Small intestine (tissue), 7 donors: ENCODE results near the gene PKN1. TPM values are rescaled to one million over a fixed set of nuclear protein-coding genes. Genes with fewer than 3 reads are reported as not detected.

Experiments used
- DNase-seq, 2 donors: peaks; one replicate each; pipeline versions ENCODE4 v3.0.0 to v3.0.0-alpha.2; 2013
- FAIRE-seq: peaks from 2 replicates; lab custom pipeline; 2012; peaks lifted over from hg19 to GRCh38; lab: Jason Lieb, UNC
- H3K27ac ChIP-seq, 3 donors: one replicate each; pipeline ENCODE4 v1.5.1; 2013; ENCODE audit warnings: low read length in 2 of 3, mild to moderate bottlenecking in 2 of 3, control low read depth in 1 of 3, inconsistent platforms in 1 of 3, low read depth in 1 of 3, moderate library complexity in 1 of 3
- H3K27me3 ChIP-seq, 3 donors: one replicate each; pipeline ENCODE4 v1.6.1; 2013; ENCODE audit warnings: low read length in 3 of 3, inconsistent platforms in 1 of 3; ENCODE audit not compliant: control insufficient read depth in 3 of 3, insufficient read depth in 3 of 3
- H3K36me3 ChIP-seq, 3 donors: one replicate each; pipeline ENCODE4 v1.6.1; 2013; ENCODE audit warnings: low read length in 3 of 3, inconsistent platforms in 1 of 3, low read depth in 1 of 3, mild to moderate bottlenecking in 1 of 3, moderate library complexity in 1 of 3; ENCODE audit not compliant: control insufficient read depth in 3 of 3, insufficient read depth in 2 of 3
- H3K4me1 ChIP-seq, 3 donors: one replicate each; pipeline ENCODE4 v1.6.1; 2013; ENCODE audit warnings: low read length in 2 of 3, inconsistent platforms in 1 of 3, low read depth in 1 of 3, mild to moderate bottlenecking in 1 of 3, moderate library complexity in 1 of 3; ENCODE audit not compliant: control insufficient read depth in 3 of 3, insufficient read depth in 2 of 3
- H3K4me3 ChIP-seq, 3 donors: one replicate each; pipeline ENCODE4 v1.5.1; 2013; ENCODE audit warnings: low read length in 3 of 3, control low read depth in 1 of 3, inconsistent platforms in 1 of 3, low read depth in 1 of 3, mild to moderate bottlenecking in 1 of 3, moderate library complexity in 1 of 3
- H3K9me3 ChIP-seq, 2 donors: one replicate each; pipeline ENCODE4 v1.6.1; 2013; ENCODE audit warnings: low read depth in 1 of 2, low read length in 1 of 2; ENCODE audit not compliant: control insufficient read depth in 2 of 2, insufficient read depth in 1 of 2
- WGBS, 3 donors: extraction: QIAGEN DNeasy Blood & Tissue Kit; methylation state at CpG; one replicate each; pipeline ENCODE4 v1.1.7; 2013; 5-methylcytosine and 5-hydroxymethylcytosine counted together
- polyA plus RNA-seq, 4 donors: library from polyadenylated mRNA; stranded (reverse) in 3 of 4; unstranded in 1 of 4; fragments of 200-250 nt in 3 of 4; fragments of 120-200 nt in 1 of 4; gene quantifications; one replicate each; pipeline versions ENCODE4 v1.2.1 to v1.2.3, GENCODE V29; 2013
- donor health status: healthy with polysubstance abuse.
- donor health status: control.
- donor health status: control.
- donor health status: Bipolar disorder and iron deficiency.
- donor health status: healthy.

PKN1 gene
- polyA plus RNA-seq, 4 donors: 8.9 to 65.3 (median 31.4) TPM

- Histone ChIP-seq H3K36me3 (peaks cover 26 to 95% (median 34%) of the 10 kb centered on the region in 3 donors), H3K4me1 (peaks cover 5 to 36% (median 5%) of the 10 kb centered on the region in 3 donors), H3K27me3 (no peaks in the 10 kb centered on the region), H3K27ac (peak overlapping the region in 2 of 3 donors; percentile 4 to 85), H3K9me3 (no peaks in the 10 kb centered on the region), H3K4me3 (no peak overlapping the region)
- FAIRE-seq (no peak), DNase-seq (no peak)
- 88 to 89% (median 88%) methylated on average over 38 of the region's 38 CpGs for WGBS, 3 donors
These were observed 23.7 kb upstream of the PKN1 start for GRCh38 chr19:14409146-14410023.

- no peak overlapping the region for H3K4me3 ChIP-seq
- 87 to 88% (median 88%) methylated on average over 39 to 44 of the region's 44 CpGs for WGBS, 3 donors
- DNase-seq: no peak
These were observed 22.7 kb upstream of the PKN1 start for GRCh38 chr19:14410091-14411051.

GRCh38 chr19:14411161-14411937 is 21.8 kb upstream of the PKN1 start:
- 87 to 93% (median 89%) methylated on average over 19 of the region's 19 CpGs for WGBS, 3 donors
- H3K4me3 ChIP-seq: no peak overlapping the region
- peaks cover 23 to 90% (median 32%) of the 10 kb centered on the region in 3 donors for H3K36me3 ChIP-seq
- no peak overlapping the region for H3K27ac ChIP-seq
- H3K27me3 ChIP-seq: no peaks in the 10 kb centered on the region
- H3K9me3 ChIP-seq: no peaks in the 10 kb centered on the region
- peaks cover 5 to 34% (median 5%) of the 10 kb centered on the region in 3 donors for H3K4me1 ChIP-seq
- no peak for FAIRE-seq
- no peak for DNase-seq

More at GRCh38 chr19:14410091-14411051, 22.7 kb upstream of the PKN1 start:
- Histone ChIP-seq H3K4me1 (peaks cover 5 to 36% (median 5%) of the 10 kb centered on the region in 3 donors), H3K27me3 (no peaks in the 10 kb centered on the region), H3K9me3 (no peaks in the 10 kb centered on the region), H3K36me3 (peaks cover 26 to 88% (median 32%) of the 10 kb centered on the region in 3 donors), H3K27ac (peak overlapping the region in 1 of 3 donors; percentile 12)
- no peak for FAIRE-seq

- FAIRE-seq (no peak), DNase-seq (no peak)
- Histone ChIP-seq H3K36me3 (peaks cover 19 to 90% (median 32%) of the 10 kb centered on the region in 3 donors), H3K9me3 (no peaks in the 10 kb centered on the region), H3K27ac (no peak overlapping the region), H3K4me3 (no peak overlapping the region), H3K4me1 (peaks cover 5 to 31% (median 6%) of the 10 kb centered on the region in 3 donors), H3K27me3 (no peaks in the 10 kb centered on the region)
- 87 to 91% (median 89%) methylated on average over 8 of the region's 8 CpGs for WGBS, 3 donors
These were observed 21.2 kb upstream of the PKN1 start for GRCh38 chr19:14411938-14412245.

GRCh38 chr19:14412324-14412995 is 20.6 kb upstream of the PKN1 start:
- peaks cover 19 to 86% (median 32%) of the 10 kb centered on the region in 3 donors for H3K36me3 ChIP-seq
- no peaks in the 10 kb centered on the region for H3K27me3 ChIP-seq
- no peak overlapping the region for H3K27ac ChIP-seq
- WGBS, 3 donors: 85 to 87% (median 85%) methylated on average over 24 to 25 of the region's 25 CpGs
- peaks cover 5 to 32% (median 10%) of the 10 kb centered on the region in 3 donors for H3K4me1 ChIP-seq
- DNase-seq (no peak), FAIRE-seq (no peak)
- no peaks in the 10 kb centered on the region for H3K9me3 ChIP-seq
- H3K4me3 ChIP-seq: no peak overlapping the region

GRCh38 chr19:14412996-14413692 is 20.0 kb upstream of the PKN1 start:
- Histone ChIP-seq H3K4me3 (no peak overlapping the region), H3K27ac (no peak overlapping the region), H3K9me3 (no peaks in the 10 kb centered on the region), H3K27me3 (no peaks in the 10 kb centered on the region), H3K4me1 (peaks cover 0 to 29% (median 10%) of the 10 kb centered on the region in 3 donors), H3K36me3 (peaks cover 19 to 82% (median 32%) of the 10 kb centered on the region in 3 donors)
- DNase-seq (no peak), FAIRE-seq (no peak)
- 81 to 89% (median 82%) methylated on average over 14 to 15 of the region's 15 CpGs for WGBS, 3 donors

GRCh38 chr19:14413693-14414181 is 19.4 kb upstream of the PKN1 start:
- Histone ChIP-seq H3K36me3 (peaks cover 19 to 76% (median 30%) of the 10 kb centered on the region in 3 donors), H3K4me1 (peaks cover 0 to 23% (median 10%) of the 10 kb centered on the region in 3 donors), H3K4me3 (no peak overlapping the region), H3K27me3 (no peaks in the 10 kb centered on the region), H3K9me3 (no peaks in the 10 kb centered on the region), H3K27ac (no peak overlapping the region)
- WGBS, 3 donors: 67 to 92% (median 87%) methylated on average over 3 of the region's 3 CpGs
- DNase-seq (no peak), FAIRE-seq (no peak)
